ENCODE data around the gene TNFRSF12A. TPM values are rescaled to one million over a fixed set of nuclear protein-coding genes. Genes with fewer than 3 reads are reported as not detected.
A peak's percentile ranks its signal among the peaks of the same experiment; 100 is the strongest.

TNFRSF12A gene
- total and polyA plus RNA-seq, 2 of the 13 experiments (the other 11 are each of a cell fraction or from before 2014, with no cell fraction given): 61.9 to 66.0 TPM

DNA sequence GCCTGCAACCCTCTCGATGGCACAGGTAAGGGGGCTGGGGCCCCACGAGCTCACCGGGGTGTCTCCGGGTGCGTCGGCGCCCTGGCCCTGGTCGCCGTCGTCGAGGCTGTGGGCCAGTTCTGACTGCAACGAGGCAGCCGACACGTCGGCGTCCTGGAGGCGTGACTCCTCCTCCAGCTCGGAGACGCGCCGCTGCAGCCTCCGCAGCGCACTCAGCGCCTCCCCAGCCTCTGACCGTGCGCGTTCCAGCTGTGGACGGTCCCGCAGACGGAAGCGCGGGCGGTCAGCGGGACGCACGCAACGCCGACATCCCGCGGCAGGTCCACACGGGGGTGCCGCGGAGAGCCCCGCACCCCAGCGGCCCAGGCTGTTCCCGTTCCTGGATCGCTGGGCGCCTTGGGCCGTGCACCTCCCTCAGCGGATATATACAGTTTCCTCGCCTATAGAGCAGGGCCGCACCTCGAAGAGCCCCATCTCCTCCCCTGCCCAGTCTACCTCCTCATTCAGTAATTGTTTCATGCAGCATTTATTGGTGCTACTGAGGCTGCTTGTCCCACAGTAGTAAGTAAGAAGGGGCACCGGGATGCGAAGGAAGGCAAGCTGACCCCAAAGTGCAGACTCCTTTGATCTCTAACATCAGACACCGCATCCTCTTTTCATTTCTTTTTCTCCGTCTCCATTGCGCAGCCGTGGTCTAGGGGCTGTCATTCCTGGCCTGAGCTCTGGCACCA lies 9.5 kb downstream of the TNFRSF12A start (continued):
- TF ChIP-seq, protein P1, sequence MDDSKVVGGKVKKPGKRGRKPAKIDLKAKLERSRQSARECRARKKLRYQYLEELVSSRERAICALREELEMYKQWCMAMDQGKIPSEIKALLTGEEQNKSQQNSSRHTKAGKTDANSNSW (CRISPR knock-in tag; IDR thresholded peaks at IDR 0.05; ENCODE audit: borderline replicate concordance): no peak
- TF ChIP-seq, protein P2, sequence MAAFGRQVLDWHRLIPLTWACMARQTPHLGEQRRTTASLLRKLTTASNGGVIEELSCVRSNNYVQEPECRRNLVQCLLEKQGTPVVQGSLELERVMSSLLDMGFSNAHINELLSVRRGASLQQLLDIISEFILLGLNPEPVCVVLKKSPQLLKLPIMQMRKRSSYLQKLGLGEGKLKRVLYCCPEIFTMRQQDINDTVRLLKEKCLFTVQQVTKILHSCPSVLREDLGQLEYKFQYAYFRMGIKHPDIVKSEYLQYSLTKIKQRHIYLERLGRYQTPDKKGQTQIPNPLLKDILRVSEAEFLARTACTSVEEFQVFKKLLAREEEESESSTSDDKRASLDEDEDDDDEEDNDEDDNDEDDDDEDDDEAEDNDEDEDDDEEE (CRISPR knock-in tag; IDR thresholded peaks at IDR 0.05): no peak
- TF ChIP-seq NCOR1 (IDR thresholded peaks at IDR 0.05; ENCODE audit: borderline replicate concordance, low read length) (no peak), FOXJ3 (CRISPR knock-in tag; IDR thresholded peaks at IDR 0.05; ENCODE audit: borderline replicate concordance) (no peak), PHF5A (CRISPR knock-in tag; IDR thresholded peaks at IDR 0.05; ENCODE audit: low read depth, unreplicated experiment) (no peak), KLF16 (CRISPR knock-in tag; IDR thresholded peaks at IDR 0.05) (no peak), POLR2A (IDR thresholded peaks at IDR 0.05; ENCODE audit: insufficient read depth in 1 of 2, low read depth in 2 of 2, low read length in 2 of 2) (peak; percentile 14 to 49; a peak in 2 of 4 replicates), SCMH1 (CRISPR knock-in tag; IDR thresholded peaks at IDR 0.05; ENCODE audit: borderline replicate concordance) (no peak), GATAD2A (CRISPR knock-in tag; IDR thresholded peaks at IDR 0.05) (no peak), TGIF2 (CRISPR knock-in tag; IDR thresholded peaks at IDR 0.05) (no peak), MIXL1 (CRISPR knock-in tag; IDR thresholded peaks at IDR 0.05) (no peak), ZNF496 (CRISPR knock-in tag; IDR thresholded peaks at IDR 0.05; ENCODE audit: insufficient replicate concordance) (no peak), SNRNP70 (IDR thresholded peaks at IDR 0.05; ENCODE audit: low read depth, low read length) (no peak), ZNF501 (CRISPR knock-in tag; IDR thresholded peaks at IDR 0.05) (no peak), ZSCAN21 (CRISPR knock-in tag; IDR thresholded peaks at IDR 0.05; ENCODE audit: borderline replicate concordance) (0 out of 2 replicates have a peak, but pooled peaks have one; percentile 52), KDM1A (CRISPR knock-in tag; IDR thresholded peaks at IDR 0.05) (no peak), JARID2 (CRISPR knock-in tag; IDR thresholded peaks at IDR 0.05; ENCODE audit: insufficient replicate concordance) (no peak), MYC (CRISPR knock-in tag; IDR thresholded peaks at IDR 0.05; ENCODE audit: borderline replicate concordance) (no peak), ZNF670 (CRISPR knock-in tag; IDR thresholded peaks at IDR 0.05; ENCODE audit: borderline replicate concordance) (no peak), SNAI1 (CRISPR knock-in tag; IDR thresholded peaks at IDR 0.05; ENCODE audit: borderline replicate concordance) (no peak), GABPB1 (CRISPR knock-in tag; IDR thresholded peaks at IDR 0.05) (peak; percentile 27; the same call in 1 of the 2 replicates), FOXM1 (CRISPR knock-in tag; IDR thresholded peaks at IDR 0.05) (no peak), MTA1 (CRISPR knock-in tag; IDR thresholded peaks at IDR 0.05; ENCODE audit: borderline replicate concordance) (no peak)
- TF ChIP-seq, protein P3, sequence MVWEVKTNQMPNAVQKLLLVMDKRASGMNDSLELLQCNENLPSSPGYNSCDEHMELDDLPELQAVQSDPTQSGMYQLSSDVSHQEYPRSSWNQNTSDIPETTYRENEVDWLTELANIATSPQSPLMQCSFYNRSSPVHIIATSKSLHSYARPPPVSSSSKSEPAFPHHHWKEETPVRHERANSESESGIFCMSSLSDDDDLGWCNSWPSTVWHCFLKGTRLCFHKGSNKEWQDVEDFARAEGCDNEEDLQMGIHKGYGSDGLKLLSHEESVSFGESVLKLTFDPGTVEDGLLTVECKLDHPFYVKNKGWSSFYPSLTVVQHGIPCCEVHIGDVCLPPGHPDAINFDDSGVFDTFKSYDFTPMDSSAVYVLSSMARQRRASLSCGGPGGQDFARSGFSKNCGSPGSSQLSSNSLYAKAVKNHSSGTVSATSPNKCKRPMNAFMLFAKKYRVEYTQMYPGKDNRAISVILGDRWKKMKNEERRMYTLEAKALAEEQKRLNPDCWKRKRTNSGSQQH (CRISPR knock-in tag; IDR thresholded peaks at IDR 0.05; ENCODE audit: low read depth): no peak
- TF ChIP-seq, protein P4, sequence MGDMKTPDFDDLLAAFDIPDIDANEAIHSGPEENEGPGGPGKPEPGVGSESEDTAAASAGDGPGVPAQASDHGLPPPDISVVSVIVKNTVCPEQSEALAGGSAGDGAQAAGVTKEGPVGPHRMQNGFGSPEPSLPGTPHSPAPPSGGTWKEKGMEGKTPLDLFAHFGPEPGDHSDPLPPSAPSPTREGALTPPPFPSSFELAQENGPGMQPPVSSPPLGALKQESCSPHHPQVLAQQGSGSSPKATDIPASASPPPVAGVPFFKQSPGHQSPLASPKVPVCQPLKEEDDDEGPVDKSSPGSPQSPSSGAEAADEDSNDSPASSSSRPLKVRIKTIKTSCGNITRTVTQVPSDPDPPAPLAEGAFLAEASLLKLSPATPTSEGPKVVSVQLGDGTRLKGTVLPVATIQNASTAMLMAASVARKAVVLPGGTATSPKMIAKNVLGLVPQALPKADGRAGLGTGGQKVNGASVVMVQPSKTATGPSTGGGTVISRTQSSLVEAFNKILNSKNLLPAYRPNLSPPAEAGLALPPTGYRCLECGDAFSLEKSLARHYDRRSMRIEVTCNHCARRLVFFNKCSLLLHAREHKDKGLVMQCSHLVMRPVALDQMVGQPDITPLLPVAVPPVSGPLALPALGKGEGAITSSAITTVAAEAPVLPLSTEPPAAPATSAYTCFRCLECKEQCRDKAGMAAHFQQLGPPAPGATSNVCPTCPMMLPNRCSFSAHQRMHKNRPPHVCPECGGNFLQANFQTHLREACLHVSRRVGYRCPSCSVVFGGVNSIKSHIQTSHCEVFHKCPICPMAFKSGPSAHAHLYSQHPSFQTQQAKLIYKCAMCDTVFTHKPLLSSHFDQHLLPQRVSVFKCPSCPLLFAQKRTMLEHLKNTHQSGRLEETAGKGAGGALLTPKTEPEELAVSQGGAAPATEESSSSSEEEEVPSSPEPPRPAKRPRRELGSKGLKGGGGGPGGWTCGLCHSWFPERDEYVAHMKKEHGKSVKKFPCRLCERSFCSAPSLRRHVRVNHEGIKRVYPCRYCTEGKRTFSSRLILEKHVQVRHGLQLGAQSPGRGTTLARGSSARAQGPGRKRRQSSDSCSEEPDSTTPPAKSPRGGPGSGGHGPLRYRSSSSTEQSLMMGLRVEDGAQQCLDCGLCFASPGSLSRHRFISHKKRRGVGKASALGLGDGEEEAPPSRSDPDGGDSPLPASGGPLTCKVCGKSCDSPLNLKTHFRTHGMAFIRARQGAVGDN (CRISPR knock-in tag; IDR thresholded peaks at IDR 0.05): peak; percentile 88

All from HepG2 (cell line).